ENCODE data around the gene GJE1.
A peak's percentile ranks its signal among the peaks of the same experiment; 100 is the strongest.
"Not testable (repeated sequence)": the region's sequence is repeated elsewhere in the genome, so short reads cannot be mapped to it uniquely, and the experiment has no call there.

Gene GJE1, protein sequence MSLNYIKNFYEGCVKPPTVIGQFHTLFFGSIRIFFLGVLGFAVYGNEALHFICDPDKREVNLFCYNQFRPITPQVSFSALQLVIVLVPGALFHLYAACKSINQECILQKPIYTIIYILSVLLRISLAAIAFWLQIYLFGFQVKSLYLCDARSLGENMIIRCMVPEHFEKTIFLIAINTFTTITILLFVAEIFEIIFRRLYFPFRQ

DNA sequence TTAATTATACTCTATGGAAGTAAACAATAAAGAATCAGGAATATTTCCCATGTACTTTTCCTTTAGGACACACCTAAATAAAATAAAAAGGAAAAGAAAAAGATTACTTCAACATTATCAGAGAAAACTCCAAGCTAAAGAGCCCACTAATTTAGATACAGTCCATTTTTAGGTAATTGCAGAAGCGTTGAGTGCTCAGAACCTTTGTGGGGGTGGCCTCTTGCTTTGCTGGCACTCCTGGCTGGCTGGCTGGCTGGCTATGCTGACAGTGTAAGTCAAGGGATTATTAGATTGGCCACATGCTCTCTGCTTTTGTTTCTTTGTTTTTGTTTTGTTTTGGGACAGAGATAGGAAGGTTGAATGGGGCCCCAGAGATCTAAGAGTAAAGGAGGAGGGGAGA is at the start of gene GJE1:
TSS of gene GJE1 (plus strand) at position 301 of the 400 bp plus-strand sequence. CDS start 234 bp downstream, outside the sequence.
- DNase-seq (ENCODE audit: low read depth in 2 of 2) = no peak

DNA sequence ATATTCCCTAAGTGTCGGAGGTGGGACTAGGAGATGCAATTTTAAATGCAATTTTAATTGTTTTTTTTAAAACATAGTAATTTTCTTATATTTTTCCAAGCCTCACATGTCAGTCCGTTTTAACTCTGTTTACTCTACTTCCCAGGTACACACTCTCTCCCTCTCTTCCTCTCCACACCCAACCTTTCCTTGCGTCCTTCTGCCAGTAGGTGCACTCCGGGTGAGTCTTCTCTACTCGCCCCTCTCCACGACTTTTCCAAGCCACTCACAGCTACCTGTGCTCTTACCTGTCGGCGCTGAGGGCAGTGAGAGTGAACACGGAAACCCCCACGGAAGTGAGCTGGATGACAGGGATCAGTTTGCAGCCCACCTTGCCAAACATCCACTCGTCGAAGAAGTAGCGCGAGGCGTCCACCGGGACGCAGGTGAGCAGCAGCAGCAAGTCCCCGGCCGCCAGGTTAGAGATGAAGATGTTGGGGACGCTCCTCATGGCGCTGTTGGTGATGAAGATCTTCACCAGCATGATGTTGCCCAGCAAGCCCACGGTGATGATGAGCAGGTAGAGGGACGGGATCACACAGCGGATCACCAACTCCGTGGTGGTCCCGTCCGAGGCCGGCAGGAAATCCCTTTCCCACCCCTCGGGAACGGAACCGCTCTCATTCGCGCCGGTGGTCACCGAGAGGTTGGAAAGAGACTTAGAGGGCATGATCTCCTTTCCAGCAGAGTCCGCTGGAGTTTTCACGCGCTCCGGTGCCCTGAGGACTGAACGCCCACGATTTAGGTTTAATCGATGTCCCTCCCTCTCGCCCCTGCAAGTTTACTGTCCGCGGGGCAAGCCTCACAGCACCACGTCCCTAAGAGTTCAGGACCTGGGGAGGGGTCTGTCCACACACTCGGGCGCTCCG is 44.5 kb upstream of the GJE1 start:
- DNase-seq (ENCODE audit: low read depth in 2 of 2) = no peak

DNA sequence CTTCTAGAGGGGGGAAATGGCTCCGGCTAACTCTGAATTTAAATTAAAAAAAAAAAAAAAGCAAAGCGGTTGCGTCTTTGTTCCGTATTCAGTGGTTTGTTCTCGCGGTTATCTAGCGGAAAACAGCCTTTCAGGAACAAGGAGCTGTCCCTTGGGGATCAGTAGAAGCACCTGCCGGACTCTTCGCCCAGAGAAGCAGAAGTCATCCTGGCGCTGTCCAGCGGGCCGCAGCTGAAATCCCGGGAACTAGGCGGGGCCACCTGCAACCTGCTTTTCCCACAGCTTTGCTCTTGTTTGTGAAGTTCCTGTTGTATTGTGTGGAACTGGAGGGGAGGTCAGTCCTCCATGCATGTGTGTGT is 43.9 kb upstream of the GJE1 start:
- DNase-seq (ENCODE audit: low read depth in 2 of 2) = no peak

DNA sequence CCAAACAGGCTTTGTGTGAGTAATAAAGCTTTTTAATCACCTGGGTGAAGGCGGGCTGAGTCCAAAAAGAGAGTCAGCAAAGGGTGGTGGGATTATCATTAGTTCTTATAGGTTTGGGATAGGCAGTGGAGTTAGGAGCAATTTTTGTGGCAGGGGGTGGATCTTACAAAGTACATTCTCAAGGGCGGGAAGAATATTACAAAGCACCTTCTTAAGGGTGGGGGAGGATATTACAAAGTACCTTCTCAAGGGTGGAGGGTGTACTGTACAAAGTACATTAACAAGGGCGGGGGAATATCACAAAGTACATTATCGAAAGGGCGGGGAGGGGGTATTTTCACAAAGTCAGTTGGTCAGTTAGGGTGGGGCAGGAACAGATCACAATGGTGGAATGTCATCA is 27.9 kb upstream of the GJE1 start:
- DNase-seq (ENCODE audit: low read depth in 2 of 2) = not testable (repeated sequence)

- not testable (repeated sequence) for DNase-seq (ENCODE audit: low read depth in 2 of 2)
Observed at GRCh38 chr6:142110820-142111219, 21.9 kb upstream of the GJE1 start.

DNA sequence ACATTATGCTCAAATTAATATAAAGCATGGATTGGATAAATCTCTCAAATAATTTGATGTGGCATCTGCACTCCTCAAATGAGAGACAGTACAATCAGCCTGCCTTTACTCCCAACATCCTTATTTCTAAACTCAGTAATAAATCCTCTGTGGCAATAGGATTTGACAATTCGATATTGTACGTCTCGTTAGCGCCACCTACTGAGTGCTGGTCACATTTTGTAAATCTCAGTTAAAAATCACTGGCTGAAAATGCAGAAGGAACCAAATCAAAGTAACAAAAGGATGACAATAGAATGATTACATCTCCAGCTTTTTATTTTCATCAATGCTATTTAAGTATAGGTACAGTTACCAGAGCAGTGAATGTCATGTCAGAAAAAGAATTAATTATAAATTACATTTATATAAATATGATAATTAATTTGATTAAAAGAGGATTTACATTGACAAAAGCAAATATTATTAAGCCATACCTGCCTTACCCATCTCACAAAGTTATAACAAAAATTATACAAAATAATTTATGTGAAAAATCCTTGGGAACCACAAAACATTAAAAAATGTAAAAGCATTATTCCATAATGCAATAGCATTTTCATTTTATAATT is 20.2 kb upstream of the GJE1 start:
- DNase-seq (ENCODE audit: low read depth in 2 of 2) = peak; percentile 70 to 76

DNA sequence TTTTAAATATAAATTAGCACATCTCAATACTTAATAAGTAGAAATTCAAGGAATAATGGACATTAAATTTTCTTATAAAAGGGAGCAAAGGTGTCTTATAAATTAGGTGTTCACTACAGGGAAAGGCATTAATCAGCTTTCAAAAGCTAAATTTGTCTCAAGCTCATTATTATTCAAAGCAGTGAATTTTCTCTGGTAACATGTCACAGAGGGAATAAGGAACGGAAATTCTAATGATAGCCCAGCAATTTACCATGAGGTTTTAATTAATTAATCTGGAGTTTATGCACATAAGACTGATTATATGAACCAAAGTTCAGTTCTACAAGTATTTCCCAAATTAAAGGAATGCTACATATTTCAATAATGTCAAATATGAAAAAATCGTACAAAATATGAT is 15.4 kb upstream of the GJE1 start:
- no peak for DNase-seq (ENCODE audit: low read depth in 2 of 2)

GRCh38 chr6:142118328-142118727 is 14.4 kb upstream of the GJE1 start:
- no peak for DNase-seq (ENCODE audit: low read depth in 2 of 2)

DNA sequence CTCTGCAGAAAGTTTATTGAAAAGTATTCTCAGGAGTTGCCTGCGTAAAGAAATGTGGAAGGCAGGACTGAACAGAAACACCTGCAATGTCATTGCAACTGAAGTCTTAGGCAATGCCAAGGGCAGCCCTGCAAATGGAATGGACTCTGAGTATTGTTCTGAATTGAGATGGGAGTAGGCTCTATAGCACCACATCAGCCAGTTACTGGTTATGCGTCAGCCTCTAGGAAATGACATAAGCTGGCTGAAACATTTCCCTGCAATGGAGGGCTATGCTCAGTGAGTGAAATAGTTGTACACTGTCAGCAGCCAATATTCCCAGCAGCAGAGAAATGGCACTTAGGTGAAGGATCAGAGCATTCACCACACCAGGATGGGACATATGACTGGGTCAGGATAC is 13.8 kb upstream of the GJE1 start:
- no peak for DNase-seq (ENCODE audit: low read depth in 2 of 2)

- no peak for DNase-seq (ENCODE audit: low read depth in 2 of 2)
Observed at GRCh38 chr6:142121342-142121741, 11.4 kb upstream of the GJE1 start.

GRCh38 chr6:142130814-142131213 is 1.9 kb upstream of the GJE1 start:
- DNase-seq (ENCODE audit: low read depth in 2 of 2) = no peak

- DNase-seq (ENCODE audit: low read depth in 2 of 2) = no peak
Observed at GRCh38 chr6:142138876-142139275, 6.2 kb downstream of the GJE1 start.

DNA sequence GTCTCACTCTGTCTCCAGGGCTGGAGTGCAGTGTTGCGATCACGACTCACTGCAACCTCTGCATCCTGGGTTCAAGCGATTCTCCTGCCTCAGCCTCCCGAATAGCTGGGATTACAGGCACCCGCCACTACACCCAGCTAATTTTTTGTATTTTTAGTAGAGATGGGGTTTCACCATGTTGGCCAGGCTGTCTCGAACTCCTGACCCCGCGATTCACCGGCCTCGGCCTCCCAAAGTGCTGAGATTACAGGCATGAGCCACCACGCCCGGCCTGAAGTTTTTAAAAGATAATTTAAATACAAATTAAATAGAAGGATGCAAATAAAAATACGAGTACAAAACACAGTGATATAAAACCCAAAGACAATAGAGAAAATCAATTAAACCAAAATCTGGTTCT is 8.8 kb downstream of the GJE1 start:
- DNase-seq (ENCODE audit: low read depth in 2 of 2) = not testable (repeated sequence)

DNA sequence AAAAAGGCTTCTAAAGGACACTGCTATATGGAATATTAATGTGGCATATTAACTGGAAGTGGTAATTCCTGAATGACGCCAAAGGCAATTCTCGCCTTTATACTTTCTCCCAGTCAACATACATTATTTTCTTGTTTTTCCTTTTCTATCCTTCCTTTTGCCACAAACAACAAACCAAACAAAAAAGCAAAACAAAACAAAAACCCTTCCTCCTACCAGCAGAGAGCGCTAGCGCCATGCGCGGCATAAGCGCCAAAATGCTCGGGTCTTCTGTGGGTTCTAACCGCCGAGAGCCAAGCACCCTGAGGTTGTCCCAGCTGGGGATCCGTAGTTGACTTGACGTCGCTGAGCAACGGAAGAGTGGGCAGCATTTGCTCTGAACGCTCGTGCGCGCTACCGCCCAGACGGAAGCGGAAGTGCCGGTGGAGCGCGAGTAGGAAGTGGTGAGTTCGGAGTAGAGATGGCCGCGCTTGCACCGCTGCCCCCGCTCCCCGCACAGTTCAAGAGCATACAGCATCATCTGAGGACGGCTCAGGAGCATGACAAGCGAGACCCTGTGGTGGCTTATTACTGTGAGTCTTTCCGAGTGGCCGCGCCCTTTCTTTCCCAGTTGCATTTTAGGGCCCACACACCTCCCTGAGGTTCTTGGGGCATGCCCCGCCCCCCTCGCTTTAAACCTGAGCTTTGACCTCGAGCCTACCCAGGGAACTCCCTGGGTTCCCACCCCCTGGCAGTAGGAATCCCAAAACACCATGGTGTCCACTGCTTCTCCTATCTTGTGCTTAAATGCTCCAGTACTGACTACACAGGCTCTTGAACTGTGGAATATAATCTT is 14.3 kb downstream of the GJE1 start, which contains the start of the genes NMBR and VTA1:
TSS of gene NMBR (minus strand) at position 295 of the 835 bp plus-strand sequence. CDS start 58,464 bp downstream, outside the sequence.
TSS of gene VTA1 (plus strand) at position 436 of the 835 bp plus-strand sequence. CDS start at position 461, 25 bp downstream.
- peak; percentile 87 to 95 for DNase-seq (ENCODE audit: low read depth in 2 of 2)

DNA sequence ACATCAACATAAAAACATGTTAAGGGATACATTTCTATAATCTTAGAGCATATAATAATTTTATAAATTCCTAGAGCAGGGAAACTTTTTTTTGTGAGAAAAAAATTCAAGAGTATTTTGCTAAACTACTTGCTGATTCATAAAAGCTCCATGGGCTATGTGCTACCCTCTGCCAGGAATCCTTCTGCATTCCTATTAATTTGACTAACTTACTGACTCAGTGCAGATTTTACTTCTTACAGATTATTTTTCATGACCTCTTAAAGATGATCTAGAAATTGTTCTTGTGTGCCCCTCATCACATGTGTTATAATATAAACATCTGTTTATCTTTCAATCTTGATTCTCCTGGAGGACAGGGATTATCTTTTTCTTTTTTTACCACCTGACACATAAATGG is 20.0 kb downstream of the GJE1 start:
- DNase-seq (ENCODE audit: low read depth in 2 of 2) = no peak

DNA sequence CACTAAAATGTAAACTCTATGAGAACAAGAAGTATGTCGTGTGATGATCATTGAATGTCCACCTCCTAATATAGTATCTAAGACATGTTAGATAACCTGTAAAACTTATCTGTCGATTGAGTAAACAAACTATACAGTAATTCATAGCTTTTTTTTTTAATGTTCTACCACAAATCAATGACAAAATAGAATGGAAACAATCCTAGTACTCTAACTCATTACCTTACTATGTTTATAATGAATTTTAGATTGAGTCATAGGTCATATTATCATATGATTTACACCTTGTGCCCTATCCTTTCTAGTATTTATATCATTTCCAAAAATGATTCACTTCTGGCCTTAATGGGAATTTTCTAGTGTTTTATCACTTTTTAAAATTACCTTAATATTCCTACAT is 20.5 kb downstream of the GJE1 start:
- no peak for DNase-seq (ENCODE audit: low read depth in 2 of 2)

DNA sequence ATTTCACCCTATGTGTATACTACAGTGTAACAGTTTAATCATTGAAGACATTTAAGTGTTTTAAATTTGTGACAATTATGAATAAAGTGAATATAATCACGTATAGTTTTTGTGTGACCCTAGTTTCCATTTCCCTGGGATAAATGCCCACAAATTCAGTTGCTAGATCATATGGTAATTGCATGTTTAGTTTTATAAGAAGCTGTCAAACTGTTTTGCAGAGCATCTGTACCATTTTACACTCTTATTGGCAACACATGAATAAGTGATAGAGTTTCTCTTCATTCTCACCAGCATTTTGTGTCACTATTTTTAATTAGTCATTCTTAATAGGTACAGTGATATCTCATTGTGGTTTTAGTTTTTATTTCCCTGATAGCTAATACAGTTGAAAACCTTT is 21.6 kb downstream of the GJE1 start:
- DNase-seq (ENCODE audit: low read depth in 2 of 2) = no peak

- no peak for DNase-seq (ENCODE audit: low read depth in 2 of 2)
Observed at GRCh38 chr6:142155091-142155490, 22.4 kb downstream of the GJE1 start.

GRCh38 chr6:142155895-142156757 is 23.4 kb downstream of the GJE1 start:
- DNase-seq (ENCODE audit: low read depth in 2 of 2) = no peak

DNA sequence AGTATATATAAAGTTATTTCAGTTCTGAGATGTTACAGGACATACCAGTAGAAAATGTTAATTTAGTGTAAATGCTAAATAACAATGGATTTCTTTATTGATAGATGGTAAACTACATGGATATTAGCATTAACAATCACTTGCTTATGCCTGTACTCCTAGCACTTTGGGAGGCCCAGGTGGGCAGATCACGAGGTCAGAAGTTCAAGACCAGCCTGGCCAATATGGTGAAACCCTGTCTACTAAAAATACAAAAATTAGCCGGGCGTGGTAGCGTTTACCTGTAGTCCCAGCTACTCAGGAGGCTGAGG is 24.0 kb downstream of the GJE1 start:
- not testable (repeated sequence) for DNase-seq (ENCODE audit: low read depth in 2 of 2)

DNA sequence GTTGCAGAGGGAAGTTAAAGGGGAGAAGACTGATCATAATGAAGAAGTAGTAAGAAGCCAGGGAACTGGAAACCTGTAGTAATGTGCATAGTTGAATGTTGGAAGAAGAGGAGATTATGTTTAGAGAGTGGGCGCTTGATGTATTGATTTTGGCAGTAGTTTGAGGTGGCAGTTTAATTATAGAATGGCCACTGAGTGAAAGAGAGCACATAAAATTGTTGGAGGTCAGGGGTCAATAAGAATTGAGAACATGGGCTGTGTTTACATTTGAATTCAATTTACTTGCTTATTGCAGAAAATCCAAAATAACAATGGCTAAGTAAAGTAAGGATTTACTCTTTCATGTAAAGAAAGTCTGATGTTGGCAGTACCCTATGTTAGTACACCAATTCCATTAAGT is 30.1 kb downstream of the GJE1 start:
- DNase-seq (ENCODE audit: low read depth in 2 of 2) = no peak
